HG02852 (cell line): ENCODE measurements around the gene ZNF235.
"Not testable (repeated sequence)": the region's sequence is repeated elsewhere in the genome, so short reads cannot be mapped to it uniquely, and the experiment has no call there.

ENCODE experiments used
- ATAC-seq: cut with Tn5 transposase; IDR thresholded peaks from one replicate; pipeline ENCODE4 v1.9.1; 2021; ENCODE audit warnings: mild to moderate bottlenecking, moderate library complexity; ENCODE audit not compliant: unreplicated experiment

ZNF235 gene

GRCh38 chr19:44258136-44258535 lies 46.7 kb downstream of the ZNF235 start:
- no peak for ATAC-seq

GRCh38 chr19:44255705-44256411 lies 49.0 kb downstream of the ZNF235 start:
- ATAC-seq = no peak

- no peak for ATAC-seq
Measured at GRCh38 chr19:44254496-44254895, 50.3 kb downstream of the ZNF235 start.

GRCh38 chr19:44253392-44253791 lies 51.4 kb downstream of the ZNF235 start:
- not testable (repeated sequence) for ATAC-seq

- ATAC-seq = not testable (repeated sequence)
Measured at GRCh38 chr19:44252332-44252731, 52.5 kb downstream of the ZNF235 start.

GRCh38 chr19:44236384-44236783 lies 68.4 kb downstream of the ZNF235 start:
- ATAC-seq = no peak
